Duodenal mucosa (tissue), 2 donors: Measurements from ENCODE around the gene GRK7.
A peak's percentile ranks its signal among the peaks of the same experiment; 100 is the strongest.

Experiments used
- H3K27ac ChIP-seq: one replicate; pipeline ENCODE4 v1.7.0; 2013; ENCODE audit warnings: low read depth, low read length
- H3K27me3 ChIP-seq, 2 donors: one replicate each; pipeline ENCODE4 v1.7.0; 2013; ENCODE audit warnings: low read length in 2 of 2, control low read depth in 1 of 2; ENCODE audit not compliant: insufficient read depth in 2 of 2, control insufficient read depth in 1 of 2
- H3K36me3 ChIP-seq, 2 donors: one replicate each; pipeline ENCODE4 v1.7.0; 2013; ENCODE audit warnings: low read length in 2 of 2, control low read depth in 1 of 2; ENCODE audit not compliant: insufficient read depth in 2 of 2, control insufficient read depth in 1 of 2
- H3K4me1 ChIP-seq, 2 donors: one replicate each; pipeline ENCODE4 v1.7.0; 2013; ENCODE audit warnings: low read length in 2 of 2, control low read depth in 1 of 2; ENCODE audit not compliant: insufficient read depth in 2 of 2, control insufficient read depth in 1 of 2
- H3K4me3 ChIP-seq, 2 donors: one replicate each; pipeline ENCODE4 v1.7.0; 2013; ENCODE audit warnings: low read length in 2 of 2, low read depth in 1 of 2
- H3K9ac ChIP-seq, 2 donors: one replicate each; pipeline ENCODE4 v1.7.0; 2013; ENCODE audit warnings: low read length in 2 of 2, low read depth in 1 of 2
- H3K9me3 ChIP-seq, 2 donors: one replicate each; pipeline ENCODE4 v1.7.0; 2013; ENCODE audit warnings: low read length in 2 of 2, control low read depth in 1 of 2; ENCODE audit not compliant: control insufficient read depth in 1 of 2

The GRK7 gene

DNA sequence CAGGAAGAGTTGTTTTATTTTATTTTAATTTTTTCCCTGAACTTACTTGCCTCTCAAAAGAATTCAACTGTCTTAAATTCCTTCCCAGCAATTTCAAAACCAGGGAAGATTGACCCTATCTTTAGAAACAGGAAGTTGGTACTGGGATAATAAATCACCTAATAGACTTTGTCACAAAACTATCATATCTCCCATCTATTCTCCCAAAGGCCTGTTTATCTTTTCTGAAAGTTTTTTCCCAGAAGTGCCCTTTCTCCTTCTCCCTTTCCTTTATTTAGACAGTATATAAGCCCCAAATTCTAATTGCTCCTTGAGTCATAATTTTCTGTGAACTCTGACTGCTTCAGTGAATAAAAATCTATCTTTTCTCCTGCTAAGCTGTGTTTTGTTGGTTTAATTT, 28.0 kb upstream of the GRK7 start:
- no peaks in the 10 kb centered on the region for H3K27me3 ChIP-seq
- peaks cover 7 to 9% of the 10 kb centered on the region in 2 donors for H3K4me1 ChIP-seq
- no peaks in the 10 kb centered on the region for H3K36me3 ChIP-seq
- H3K27ac ChIP-seq = no peak overlapping the region
- H3K9ac ChIP-seq = no peak overlapping the region
- H3K4me3 ChIP-seq = no peak overlapping the region
- H3K9me3 ChIP-seq = no peaks in the 10 kb centered on the region

DNA sequence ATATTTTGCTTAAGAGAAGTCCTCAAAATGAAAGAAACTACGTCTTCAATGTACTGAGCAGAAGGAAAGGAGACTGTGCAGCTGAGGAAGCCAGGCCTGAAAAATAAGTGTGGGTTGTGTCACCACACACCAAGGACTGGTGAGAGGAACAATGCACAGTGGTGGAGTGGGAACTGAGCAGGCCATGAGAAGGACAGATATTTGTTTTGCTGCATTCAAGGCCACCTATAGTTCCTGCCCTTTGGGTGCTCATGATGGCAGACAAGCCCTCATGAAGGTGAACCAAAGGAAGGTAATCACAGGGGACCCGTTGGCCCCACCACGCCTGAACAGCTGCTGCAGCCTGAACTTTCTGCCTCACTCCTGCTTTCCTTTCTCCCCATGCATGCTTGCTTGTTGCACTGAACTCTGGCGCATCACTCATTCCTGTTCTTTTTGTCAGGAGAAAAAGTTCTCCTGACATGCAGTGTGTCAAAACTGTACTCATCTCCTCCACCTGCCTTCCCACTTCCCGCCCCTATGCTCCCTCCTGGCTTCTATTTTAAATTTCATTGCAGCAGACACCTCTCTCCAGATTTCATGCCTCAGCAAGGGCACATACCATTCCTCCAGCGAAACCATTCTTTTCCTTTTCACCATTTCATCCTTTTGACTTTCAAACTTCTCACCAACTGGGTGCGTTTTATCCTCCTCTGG, 27.3 kb upstream of the GRK7 start:
- Histone ChIP-seq H3K27me3 (no peaks in the 10 kb centered on the region), H3K27ac (no peak overlapping the region), H3K36me3 (no peaks in the 10 kb centered on the region), H3K4me3 (no peak overlapping the region), H3K4me1 (peaks cover 11 to 16% of the 10 kb centered on the region in 2 donors), H3K9ac (no peak overlapping the region), H3K9me3 (no peaks in the 10 kb centered on the region)

DNA sequence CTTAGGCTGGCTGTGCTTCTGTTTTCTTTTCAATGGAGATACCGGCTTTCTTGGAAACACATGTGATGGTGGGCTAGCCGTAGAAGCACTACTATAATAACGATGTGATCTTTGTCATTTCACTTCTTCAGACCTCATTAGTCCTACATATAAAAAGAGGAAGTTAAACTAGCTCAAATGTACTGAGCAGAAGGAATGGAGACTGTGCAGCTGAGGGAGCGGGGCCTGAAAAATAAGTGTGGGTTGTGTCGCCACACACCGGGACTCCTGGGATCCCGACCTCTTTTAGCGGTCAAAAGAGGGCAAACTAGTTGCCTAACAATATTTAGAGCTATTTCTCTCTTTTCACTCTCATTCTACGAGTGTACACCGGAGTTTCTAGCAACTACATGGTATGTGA, 26.1 kb upstream of the GRK7 start:
- Histone ChIP-seq H3K4me1 (peaks cover 19 to 22% of the 10 kb centered on the region in 2 donors), H3K9ac (no peak overlapping the region), H3K4me3 (no peak overlapping the region), H3K27ac (no peak overlapping the region), H3K27me3 (no peaks in the 10 kb centered on the region), H3K36me3 (no peaks in the 10 kb centered on the region), H3K9me3 (no peaks in the 10 kb centered on the region)

DNA sequence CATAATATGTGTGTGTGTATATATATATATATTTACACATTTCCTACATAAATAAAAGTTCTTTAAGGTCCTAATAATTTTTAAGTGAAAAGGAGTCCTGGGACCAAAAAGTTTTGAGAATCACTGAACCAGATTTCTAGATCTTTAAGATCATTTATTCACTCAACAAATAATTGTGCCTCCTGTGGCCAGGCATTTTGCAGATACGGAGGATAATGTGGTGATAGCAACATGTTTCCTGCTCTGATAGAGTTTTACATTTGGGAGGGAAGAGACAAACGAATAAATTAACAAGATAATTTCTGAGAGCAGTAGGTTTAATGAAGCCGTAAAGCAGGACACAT, 25.6 kb upstream of the GRK7 start:
- peak overlapping the region; percentile 68 for H3K27ac ChIP-seq

DNA sequence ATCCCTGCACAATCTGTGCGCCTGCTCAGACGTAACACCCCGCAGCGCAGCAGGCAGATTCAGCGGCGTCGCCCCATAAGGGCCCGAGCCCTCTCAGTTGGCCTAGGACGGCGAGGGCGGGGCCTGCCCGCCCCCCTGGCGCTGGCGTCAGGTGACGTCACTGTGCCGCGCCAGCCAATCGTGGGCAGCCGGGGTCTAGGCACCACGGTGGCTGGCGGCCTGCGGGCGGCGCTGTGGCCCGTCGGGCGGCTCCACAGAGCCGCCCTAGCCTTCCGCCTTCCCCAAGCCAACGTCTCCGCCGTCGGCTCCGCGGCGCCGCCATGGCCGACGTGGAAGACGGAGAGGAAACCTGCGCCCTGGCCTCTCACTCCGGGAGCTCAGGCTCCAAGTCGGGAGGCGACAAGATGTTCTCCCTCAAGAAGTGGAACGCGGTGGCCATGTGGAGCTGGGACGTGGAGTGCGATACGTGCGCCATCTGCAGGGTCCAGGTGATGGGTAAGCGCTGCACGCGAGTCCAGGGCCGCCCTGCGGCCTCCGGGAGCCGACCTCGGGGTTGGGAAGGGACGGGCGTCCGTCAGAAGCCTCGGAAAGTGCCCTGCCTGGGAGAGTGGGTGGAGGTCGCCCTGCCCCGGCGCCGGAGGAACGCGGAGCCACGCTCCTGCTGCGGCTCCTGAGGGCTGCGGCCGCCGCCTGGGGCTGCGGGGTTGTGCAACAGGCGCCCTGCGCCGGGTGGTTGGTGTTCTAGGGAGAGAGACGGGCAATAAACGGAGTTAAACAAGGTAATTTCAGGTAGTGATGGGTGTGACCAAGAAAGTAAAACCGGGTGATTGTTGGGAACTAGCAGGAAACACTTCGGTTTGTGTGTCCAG, 25.0 kb upstream of the GRK7 start, which contains the start of gene RNF7:
Gene RNF7 (plus strand): TSS at position 277 of the 869 bp plus-strand sequence. CDS start 44 bp downstream, at position 321.
- H3K27ac ChIP-seq = peak within 1 kb of the TSS; percentile 88
- peaks cover 19 to 25% of the 10 kb centered on the region in 2 donors for H3K4me1 ChIP-seq
- H3K27me3 ChIP-seq = no peaks in the 10 kb centered on the region
- peak within 1 kb of the TSS; percentile 91 to 93 for H3K9ac ChIP-seq
- no peaks in the 10 kb centered on the region for H3K9me3 ChIP-seq
- peak within 1 kb of the TSS; percentile 90 to 94 for H3K4me3 ChIP-seq
- peaks cover 0 to 5% of the 10 kb centered on the region in 2 donors for H3K36me3 ChIP-seq

More for the DNA sequence above, 25.6 kb upstream of the GRK7 start:
- H3K27me3 ChIP-seq = no peaks in the 10 kb centered on the region
- peak overlapping the region; percentile 48 to 54 for H3K9ac ChIP-seq
- no peaks in the 10 kb centered on the region for H3K9me3 ChIP-seq
- no peaks in the 10 kb centered on the region for H3K36me3 ChIP-seq
- peak overlapping the region; percentile 60 to 90 for H3K4me3 ChIP-seq
- H3K4me1 ChIP-seq = peaks cover 19 to 22% of the 10 kb centered on the region in 2 donors

DNA sequence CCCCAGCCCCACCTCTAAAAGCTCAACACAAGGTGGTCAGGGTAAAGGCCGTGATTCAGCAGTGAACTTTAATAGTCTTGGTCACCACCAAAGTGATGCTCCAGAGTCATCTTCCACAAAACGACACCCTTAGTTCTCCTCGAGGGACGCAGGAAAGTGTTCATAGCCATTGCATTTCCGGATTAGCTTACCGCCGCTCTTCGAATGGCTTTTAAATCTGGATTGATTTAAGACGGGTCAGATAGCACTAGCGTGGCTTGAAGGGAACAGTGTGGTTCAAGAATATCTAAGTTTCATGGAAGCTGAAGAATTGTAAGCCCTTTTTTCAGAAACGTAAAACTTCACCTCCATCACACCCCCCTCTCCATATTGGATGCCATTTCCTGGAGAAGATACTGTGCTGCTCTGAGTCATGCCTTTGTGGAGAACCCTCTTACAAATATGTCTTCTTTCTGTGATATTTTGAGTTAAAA, 24.3 kb upstream of the GRK7 start:
- Histone ChIP-seq H3K27me3 (no peaks in the 10 kb centered on the region), H3K4me1 (peaks cover 19 to 27% of the 10 kb centered on the region in 2 donors)

DNA sequence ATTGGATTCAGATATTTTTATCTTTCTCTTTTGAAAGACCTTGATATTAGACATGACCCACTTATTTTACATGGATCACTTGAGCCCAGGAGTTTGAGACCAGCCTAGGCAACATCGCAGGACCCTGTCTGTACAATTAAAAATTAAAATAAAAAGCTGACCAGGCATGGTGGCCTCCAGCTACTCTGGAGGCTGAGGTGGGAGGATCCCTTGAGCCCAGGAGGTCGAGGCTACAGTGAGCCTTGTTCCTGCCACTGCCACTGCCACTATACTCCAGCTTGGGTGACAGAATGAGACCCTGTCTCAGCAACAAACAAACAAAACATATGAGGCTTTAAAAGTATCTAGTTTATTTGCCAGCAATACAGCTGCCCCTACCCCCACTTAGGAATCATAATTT, 23.5 kb upstream of the GRK7 start:
- Histone ChIP-seq H3K9me3 (no peaks in the 10 kb centered on the region), H3K27ac (peak overlapping the region; percentile 88), H3K27me3 (no peaks in the 10 kb centered on the region), H3K9ac (peak overlapping the region; percentile 91 to 93), H3K4me3 (peak overlapping the region; percentile 90 to 94), H3K36me3 (peaks cover 0 to 14% of the 10 kb centered on the region in 2 donors), H3K4me1 (peaks cover 19 to 27% of the 10 kb centered on the region in 2 donors)

More for the DNA sequence above, 24.3 kb upstream of the GRK7 start:
- peak overlapping the region; percentile 88 for H3K27ac ChIP-seq
- H3K4me3 ChIP-seq = peak overlapping the region; percentile 90 to 94
- H3K9ac ChIP-seq = peak overlapping the region; percentile 91 to 93
- H3K9me3 ChIP-seq = no peaks in the 10 kb centered on the region
- peaks cover 0 to 8% of the 10 kb centered on the region in 2 donors for H3K36me3 ChIP-seq

DNA sequence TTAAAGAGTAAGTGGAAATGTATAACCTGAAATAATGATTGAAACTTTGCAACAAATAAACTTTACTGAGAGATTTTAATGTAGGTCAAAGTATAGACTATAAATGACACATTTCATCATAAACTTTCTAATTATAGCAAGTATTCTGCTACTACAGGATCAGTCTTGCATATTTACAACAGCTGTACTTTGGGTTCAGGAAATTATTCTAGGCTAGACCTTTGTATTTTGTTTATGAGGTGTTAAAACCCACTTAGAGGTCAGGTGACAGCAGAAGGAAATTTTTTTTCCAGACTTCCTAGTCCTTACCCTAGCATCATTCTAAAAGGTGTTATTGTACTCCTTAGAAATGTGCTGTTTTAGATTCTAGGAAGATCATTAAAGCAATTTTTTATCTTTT, 22.9 kb upstream of the GRK7 start:
- Histone ChIP-seq H3K4me1 (peaks cover 19 to 27% of the 10 kb centered on the region in 2 donors), H3K36me3 (peaks cover 4 to 20% of the 10 kb centered on the region in 2 donors), H3K9ac (peak overlapping the region; percentile 38 to 91), H3K9me3 (no peaks in the 10 kb centered on the region), H3K27me3 (no peaks in the 10 kb centered on the region), H3K27ac (no peak overlapping the region), H3K4me3 (peak overlapping the region; percentile 48 to 90)

DNA sequence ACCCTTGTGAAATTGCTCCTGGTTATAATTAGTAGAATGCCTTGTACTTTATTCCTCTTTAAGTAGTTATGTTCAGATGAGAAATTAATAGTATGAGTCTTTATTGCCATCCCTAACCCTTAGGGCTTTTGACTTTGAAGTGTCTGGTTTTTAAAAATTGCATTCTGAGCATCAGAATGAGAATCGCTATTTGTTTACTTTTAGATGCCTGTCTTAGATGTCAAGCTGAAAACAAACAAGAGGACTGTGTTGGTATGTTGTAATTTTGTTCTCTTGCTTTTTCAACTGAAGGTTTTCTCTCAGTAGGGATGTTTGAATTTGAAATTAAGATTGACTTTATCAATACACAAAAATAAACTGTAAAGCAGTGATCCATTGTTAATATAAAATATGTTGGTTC, 19.9 kb upstream of the GRK7 start:
- Histone ChIP-seq H3K4me1 (peaks cover 19 to 27% of the 10 kb centered on the region in 2 donors), H3K4me3 (no peak overlapping the region)

DNA sequence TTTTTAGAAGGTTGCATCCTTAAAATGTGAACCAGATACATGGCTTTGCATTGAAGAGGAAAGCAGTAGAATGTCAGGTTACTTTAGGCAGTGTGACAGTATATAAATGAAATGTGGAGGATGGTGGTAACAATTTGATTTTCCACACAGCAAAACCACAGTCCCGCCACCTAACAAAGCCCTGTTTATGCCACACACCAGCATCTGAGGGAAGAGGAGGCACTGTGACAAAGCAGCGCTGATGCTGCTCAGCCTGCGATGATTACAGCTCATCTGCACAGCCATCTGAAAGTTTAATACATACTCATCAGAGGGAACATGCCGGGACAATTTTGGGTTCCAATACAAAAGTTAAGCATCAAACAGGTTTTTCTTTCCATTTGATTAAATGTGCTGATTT, 16.2 kb upstream of the GRK7 start:
- Histone ChIP-seq H3K36me3 (peaks cover 21 to 54% of the 10 kb centered on the region in 2 donors), H3K9ac (no peak overlapping the region), H3K4me3 (no peak overlapping the region), H3K27ac (no peak overlapping the region), H3K4me1 (peaks cover 0 to 4% of the 10 kb centered on the region in 2 donors), H3K9me3 (no peaks in the 10 kb centered on the region), H3K27me3 (no peaks in the 10 kb centered on the region)

More for the DNA sequence above, 19.9 kb upstream of the GRK7 start:
- no peaks in the 10 kb centered on the region for H3K9me3 ChIP-seq
- peaks cover 21 to 43% of the 10 kb centered on the region in 2 donors for H3K36me3 ChIP-seq
- no peak overlapping the region for H3K27ac ChIP-seq
- H3K9ac ChIP-seq = no peak overlapping the region
- no peaks in the 10 kb centered on the region for H3K27me3 ChIP-seq
